ENCODE measurements around the gene ALK. TPM values are rescaled to one million over a fixed set of nuclear protein-coding genes. Genes with fewer than 3 reads are reported as not detected.

The ALK gene
- total RNA-seq, 1 experiment from 2014 or later, result not detected

DNA sequence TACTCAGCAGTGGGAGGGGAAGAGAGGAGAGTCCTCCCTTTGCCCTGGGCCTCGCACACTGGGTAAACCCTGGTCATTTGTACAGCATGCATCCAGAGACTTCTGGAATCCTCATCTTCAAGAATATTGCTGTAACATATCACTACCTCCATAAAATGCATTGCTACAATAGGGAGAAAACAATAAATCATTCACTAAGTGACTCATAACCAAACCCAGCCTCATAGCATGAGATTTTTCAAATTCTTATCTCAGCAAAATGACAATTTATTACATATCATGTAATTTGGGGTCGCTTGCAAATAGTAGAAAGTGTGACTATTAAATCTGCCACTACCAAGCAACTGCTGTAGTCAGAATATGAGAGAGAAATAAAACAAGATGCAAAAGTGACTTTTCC lies 189.4 kb downstream of the ALK start:
- Histone ChIP-seq H4K8ac (replicated peaks; ENCODE audit: insufficient read length, low read depth, low read length) (no peak overlapping the region), H2AFZ (ENCODE audit: low read length) (no peak overlapping the region), H3K27ac (ENCODE audit: insufficient read length, low read depth, low read length) (no peak overlapping the region), H2BK120ac (ENCODE audit: low read depth, low read length, poor library complexity, severe bottlenecking) (no peak overlapping the region), H3K27me3 (ENCODE audit: insufficient read depth, low read length) (no peaks in the 10 kb centered on the region), H3K9ac (ENCODE audit: extremely low read depth, insufficient read length, low read length) (no peak overlapping the region), H3K14ac (ENCODE audit: insufficient read depth, low read length) (no peak overlapping the region), H2BK20ac (ENCODE audit: low read depth, low read length, poor library complexity, severe bottlenecking) (no peak overlapping the region), H2BK12ac (ENCODE audit: insufficient read length, low read depth, low read length) (no peak overlapping the region), H3K4me2 (ENCODE audit: insufficient read depth, insufficient read length, low read length) (no peak overlapping the region), H3T11ph (ENCODE audit: low read length) (no peak overlapping the region), H3K79me2 (ENCODE audit: insufficient read depth, low read length) (no peaks in the 10 kb centered on the region), H4K5ac (ENCODE audit: insufficient read length, low read depth, low read length) (no peak overlapping the region), H2BK15ac (ENCODE audit: low read depth, low read length) (no peak overlapping the region), H3K9me3 (ENCODE audit: control insufficient read depth, low read depth, low read length) (no peaks in the 10 kb centered on the region), H3K4ac (ENCODE audit: low read depth, low read length) (no peak overlapping the region), H3K4me1 (ENCODE audit: insufficient read depth, low read length) (no peaks in the 10 kb centered on the region; the same call in 1 of the 2 replicates), H3K23ac (ENCODE audit: insufficient read length, low read depth, low read length) (no peak overlapping the region), H2AK5ac (ENCODE audit: insufficient read length, low read length) (no peak overlapping the region), H3K79me1 (ENCODE audit: insufficient read depth, low read depth, low read length, poor library complexity, severe bottlenecking) (no peaks in the 10 kb centered on the region), H3K18ac (ENCODE audit: insufficient read length, low read depth, low read length) (no peak overlapping the region), H3K23me2 (ENCODE audit: insufficient read length, low read depth, low read length, poor library complexity, severe bottlenecking) (no peaks in the 10 kb centered on the region), H2BK5ac (ENCODE audit: insufficient read length, low read length) (no peak overlapping the region), H3K56ac (ENCODE audit: insufficient read length, low read depth, low read length) (no peak overlapping the region), H4K20me1 (ENCODE audit: control insufficient read depth, insufficient read depth, insufficient read length) (no peaks in the 10 kb centered on the region), H4K91ac (ENCODE audit: insufficient read length, low read depth, low read length) (no peak overlapping the region)
- no CpG with 5 or more reads among the region's 2 CpGs for WGBS (ENCODE audit: extremely low coverage, insufficient read length, low lambda C conversion rate)
- TF ChIP-seq, protein P1, sequence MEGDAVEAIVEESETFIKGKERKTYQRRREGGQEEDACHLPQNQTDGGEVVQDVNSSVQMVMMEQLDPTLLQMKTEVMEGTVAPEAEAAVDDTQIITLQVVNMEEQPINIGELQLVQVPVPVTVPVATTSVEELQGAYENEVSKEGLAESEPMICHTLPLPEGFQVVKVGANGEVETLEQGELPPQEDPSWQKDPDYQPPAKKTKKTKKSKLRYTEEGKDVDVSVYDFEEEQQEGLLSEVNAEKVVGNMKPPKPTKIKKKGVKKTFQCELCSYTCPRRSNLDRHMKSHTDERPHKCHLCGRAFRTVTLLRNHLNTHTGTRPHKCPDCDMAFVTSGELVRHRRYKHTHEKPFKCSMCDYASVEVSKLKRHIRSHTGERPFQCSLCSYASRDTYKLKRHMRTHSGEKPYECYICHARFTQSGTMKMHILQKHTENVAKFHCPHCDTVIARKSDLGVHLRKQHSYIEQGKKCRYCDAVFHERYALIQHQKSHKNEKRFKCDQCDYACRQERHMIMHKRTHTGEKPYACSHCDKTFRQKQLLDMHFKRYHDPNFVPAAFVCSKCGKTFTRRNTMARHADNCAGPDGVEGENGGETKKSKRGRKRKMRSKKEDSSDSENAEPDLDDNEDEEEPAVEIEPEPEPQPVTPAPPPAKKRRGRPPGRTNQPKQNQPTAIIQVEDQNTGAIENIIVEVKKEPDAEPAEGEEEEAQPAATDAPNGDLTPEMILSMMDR (conservative IDR thresholded peaks at IDR 0.05), result no peak
- no peaks in the 10 kb centered on the region for H3K36me3 Mint-ChIP-seq (ENCODE audit: insufficient read depth in 1 of 3, low read depth in 3 of 3)
- H3K4me3 Mint-ChIP-seq, result no peak overlapping the region
- DNase-seq, result no peak
- no peak overlapping the region for H3K27ac Mint-ChIP-seq
- H3K9me3 Mint-ChIP-seq, result no peaks in the 10 kb centered on the region
- H3K4me1 Mint-ChIP-seq, result peaks cover 4 to 10% of the 10 kb centered on the region in 2 experiments; a peak in 3 of 4 replicates
- no peaks in the 10 kb centered on the region; the same call in 1 of the 2 replicates for H3K27me3 Mint-ChIP-seq (ENCODE audit: low read depth)
